ENCODE measurements around the gene FABP3.

Gene FABP3

DNA sequence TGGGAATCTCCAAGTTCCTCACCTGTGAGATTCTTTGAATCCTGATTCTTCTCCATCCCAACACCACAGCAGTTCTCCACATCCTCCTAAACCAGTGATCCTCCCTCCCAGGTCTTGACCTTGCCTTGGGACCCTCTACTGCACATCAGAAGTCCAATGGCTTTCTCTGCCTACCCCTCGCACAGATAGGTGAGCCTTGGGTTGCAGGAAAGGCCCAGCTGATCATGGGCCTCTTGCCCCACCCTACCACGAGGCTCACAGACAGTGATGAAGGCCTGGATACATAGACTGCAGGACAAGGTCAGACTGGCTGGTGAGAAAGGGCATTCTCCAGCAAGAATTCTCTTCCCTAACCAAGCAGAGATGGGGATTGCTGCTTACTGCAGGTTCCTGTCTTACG, 825 bp downstream of the FABP3 start:
- no peak for DNase-seq (ENCODE audit: low read depth in 2 of 2)

DNA sequence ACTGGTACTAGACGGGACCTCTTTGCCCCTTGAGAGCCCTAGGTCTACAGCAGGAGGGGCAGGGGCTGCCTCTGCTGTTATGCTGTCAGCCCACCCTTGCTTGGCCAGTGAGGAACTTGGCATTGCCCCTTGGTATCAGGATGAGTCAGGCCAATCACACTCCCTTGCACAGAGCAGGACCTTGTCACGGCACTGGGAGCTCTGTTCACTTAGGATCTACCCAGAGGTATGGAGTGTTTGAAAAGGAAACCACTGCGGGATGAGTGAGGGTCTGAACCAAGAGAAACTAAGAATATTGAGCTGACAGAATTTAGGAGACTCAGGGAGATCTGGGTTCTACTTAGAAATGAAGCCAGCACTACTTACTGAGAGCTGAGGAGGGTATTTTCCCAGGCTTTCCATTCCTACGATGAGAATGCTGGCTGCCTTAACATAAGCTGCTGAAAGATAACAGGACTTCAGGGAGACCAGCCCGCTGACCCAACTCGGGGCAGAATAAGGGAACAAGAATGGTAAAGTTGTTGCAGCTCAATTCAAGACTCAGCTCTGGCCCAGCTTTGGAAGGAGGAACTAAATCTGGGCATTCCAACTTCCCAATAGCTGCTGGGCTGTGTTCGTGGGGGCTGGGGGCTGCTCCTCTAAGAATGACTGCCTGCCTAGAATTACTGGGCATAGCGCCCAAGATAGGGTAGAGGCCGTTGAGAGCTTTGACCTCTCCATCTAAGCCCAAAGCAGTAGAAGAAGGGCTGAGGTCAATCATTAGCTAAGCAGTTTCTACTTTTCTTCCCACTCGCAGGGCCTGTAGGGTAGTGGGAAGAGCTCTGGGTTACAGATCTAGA, 1.5 kb downstream of the FABP3 start:
- no peak for DNase-seq (ENCODE audit: low read depth in 2 of 2)

DNA sequence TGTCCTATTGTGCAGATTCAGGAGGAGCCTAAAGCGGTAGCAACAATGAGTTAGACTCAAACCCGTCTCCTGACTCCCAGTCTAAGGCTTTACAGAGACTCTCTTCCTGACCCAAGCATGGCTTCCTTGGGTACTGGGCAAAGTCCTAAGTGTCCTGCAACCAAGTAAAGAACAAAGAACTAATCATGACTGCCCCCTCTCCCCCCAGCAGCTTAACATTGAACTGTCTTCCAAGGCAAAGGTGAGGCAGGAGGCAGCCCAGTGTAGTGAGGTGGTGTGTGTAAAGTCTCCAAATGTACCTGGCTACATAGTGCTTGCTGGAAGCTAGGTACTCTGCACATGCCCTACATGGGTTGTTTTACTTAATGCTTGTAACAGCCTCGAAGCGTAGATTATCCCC, 2.3 kb downstream of the FABP3 start:
- DNase-seq (ENCODE audit: low read depth in 2 of 2) = no peak

DNA sequence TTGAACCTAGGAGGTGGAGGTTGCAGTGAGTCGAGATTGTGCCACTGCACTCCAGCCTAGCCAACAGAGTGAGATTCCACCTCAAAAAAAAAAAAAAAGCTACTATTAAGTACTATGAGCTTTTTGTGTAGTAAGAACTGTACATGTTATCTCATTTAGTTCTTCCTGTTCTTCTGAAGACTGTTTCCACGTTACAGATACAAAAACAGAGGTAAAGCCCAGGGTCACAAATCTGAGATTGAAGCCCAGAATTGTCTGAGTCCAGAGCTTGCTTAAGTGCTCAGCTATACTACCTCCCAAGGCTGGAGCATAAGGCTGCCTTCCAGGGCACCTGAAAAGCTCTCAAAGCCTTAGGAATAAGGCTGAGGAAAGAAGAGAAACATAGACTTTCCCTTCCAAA, 2.9 kb downstream of the FABP3 start:
- DNase-seq (ENCODE audit: low read depth in 2 of 2) = no peak

DNA sequence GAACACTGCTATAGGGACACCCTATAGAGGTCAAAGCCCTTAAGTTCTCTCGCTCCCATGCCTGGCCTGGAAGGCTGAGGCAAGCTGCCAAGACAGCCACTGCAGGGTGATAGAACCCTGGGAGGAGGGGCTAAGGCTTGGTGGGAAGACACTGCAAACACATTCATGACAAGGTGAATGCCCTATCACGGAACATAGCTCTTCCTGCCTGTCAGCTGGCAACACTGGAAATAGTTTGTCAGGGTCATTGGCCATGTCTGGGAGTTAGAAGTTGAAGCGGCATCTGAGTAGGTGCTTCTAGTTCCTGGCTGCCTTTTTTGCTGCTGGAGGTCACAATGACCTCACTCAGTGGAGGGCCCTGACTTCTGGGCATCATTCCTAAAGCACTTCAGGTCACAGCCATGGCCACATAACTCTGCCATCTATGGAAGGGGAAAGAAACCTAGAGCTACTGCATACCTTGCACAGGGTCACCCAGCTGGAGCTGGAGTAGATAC, 4.2 kb downstream of the FABP3 start:
- DNase-seq (ENCODE audit: low read depth in 2 of 2) = no peak

DNA sequence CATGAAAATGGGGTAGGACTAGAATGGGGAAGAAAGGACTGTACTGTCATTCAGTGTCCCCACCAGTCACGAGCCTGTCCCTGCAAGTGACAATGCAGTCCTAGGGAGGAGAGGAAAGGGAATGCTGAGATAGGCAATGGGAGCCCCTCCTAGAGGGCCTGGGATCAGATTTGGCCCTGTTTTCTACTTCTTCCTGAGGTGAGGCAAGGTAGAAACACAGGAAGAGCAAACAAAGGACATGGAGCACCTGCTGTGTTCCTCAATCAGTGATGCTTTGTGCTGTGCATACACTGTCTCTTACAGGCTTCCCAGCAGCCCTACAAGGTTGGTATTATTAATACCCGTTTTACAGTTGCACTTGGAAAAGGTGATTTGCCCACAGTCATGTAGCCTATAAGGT, 6.1 kb downstream of the FABP3 start:
- no peak for DNase-seq (ENCODE audit: low read depth in 2 of 2)

DNA sequence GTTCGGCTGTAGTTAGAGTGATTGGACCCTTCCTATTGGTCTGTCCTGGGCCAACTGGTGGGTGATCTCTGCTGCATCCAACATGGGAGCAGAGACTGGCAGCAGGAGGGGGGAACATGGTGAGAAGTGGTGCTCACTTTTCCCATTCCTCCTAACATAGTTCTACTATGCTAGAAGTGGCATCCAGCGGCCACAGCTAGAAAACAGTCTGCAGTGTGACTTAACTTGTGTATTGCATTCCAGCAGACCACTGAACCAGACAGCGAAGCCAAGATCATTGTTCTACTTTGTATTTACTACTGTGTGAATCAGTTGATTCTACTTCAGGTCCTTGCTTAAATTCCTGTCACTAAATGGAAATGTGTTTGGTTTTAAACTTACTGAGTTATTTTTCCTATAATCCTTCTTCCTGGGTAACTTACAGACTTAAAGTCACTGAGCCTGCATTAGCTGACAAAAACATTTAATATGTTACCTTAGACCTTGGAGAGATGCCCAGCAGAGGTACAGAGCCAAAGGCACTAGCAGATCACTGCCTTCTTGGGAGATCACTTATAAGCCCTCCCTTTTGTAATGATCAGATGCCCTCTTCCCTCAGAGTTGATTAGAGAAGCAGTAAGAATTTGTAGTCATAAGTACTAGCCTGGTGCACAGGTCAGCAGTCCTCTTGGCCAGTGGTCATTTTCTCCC, 8.2 kb downstream of the FABP3 start:
- DNase-seq (ENCODE audit: low read depth in 2 of 2) = no peak

DNA sequence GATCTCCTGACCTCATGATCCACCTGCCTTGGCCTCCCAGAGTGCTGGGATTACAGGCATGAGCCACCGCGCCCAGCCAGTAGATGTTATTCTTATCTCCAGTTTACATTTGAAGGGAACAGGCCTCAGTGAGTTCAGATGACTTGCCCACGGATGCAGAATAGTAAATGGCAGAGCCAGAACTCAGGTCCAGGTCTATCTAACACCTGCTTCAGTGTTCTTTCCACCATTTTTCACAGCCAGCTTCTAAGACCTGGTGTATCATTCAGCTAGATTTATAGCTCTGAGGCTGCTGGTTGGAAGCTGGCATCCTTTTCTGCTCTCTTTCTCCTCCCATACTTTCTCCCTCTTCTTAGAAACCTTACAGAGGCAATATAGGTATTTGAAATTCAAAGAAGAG, 10.8 kb downstream of the FABP3 start:
- no peak for DNase-seq (ENCODE audit: low read depth in 2 of 2)

DNA sequence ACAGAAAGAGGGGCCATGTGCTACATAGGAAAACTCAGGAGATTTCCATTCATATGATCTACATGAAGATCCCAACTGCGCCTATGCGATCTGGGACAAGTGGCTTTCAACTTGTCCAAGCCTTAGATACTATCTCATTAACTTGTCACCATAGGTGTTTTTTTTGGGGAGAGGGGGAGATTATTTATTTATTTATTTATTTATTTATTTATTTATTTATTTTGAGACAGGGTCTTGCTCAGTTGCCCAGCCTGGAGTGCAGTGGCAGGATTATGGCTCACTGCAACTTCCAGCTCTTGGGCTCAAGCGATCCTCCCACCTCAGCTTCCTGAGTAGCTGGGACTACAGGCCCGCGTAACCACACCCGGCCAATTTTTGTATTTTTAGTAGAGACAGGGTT, 11.3 kb downstream of the FABP3 start:
- DNase-seq (ENCODE audit: low read depth in 2 of 2) = no peak

DNA sequence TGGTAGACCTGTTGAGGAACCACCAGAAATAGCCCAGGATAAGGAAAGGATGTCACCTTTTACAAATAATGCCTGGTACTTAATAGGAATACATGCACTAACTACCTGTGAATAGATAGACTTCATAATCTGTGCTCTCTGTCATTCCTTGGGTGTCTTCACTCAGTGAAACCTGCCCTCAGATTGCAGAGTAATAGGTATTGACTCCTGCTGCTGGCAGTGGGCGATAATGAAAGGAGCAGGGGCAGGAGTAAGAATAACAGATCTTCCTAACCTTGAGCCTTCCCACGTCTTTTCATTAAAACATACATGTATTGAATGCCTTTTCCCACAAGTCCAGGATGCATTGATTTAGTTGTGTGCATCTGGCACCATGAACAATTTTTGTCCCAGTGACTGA, 16.4 kb downstream of the FABP3 start:
- no peak for DNase-seq (ENCODE audit: low read depth in 2 of 2)

DNA sequence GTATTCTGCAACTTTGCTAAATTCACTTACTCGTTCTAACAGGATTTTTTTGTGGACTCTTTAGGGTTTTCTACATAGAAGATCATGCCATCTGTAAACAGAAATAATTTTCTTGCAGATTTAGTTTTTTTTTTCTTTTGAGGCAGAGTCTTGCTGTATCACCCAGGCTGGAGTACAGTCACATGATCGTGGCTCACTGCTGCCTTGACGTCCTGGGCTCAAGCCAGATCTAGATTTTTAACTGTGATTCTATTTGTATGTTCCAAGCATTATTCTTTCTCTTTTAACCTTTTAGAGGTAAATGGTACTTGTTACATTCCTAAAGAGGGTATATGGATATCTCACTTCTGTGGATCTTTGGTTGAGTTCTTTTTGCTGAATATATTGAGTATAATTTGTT, 18.6 kb downstream of the FABP3 start:
- no peak for DNase-seq (ENCODE audit: low read depth in 2 of 2)

DNA sequence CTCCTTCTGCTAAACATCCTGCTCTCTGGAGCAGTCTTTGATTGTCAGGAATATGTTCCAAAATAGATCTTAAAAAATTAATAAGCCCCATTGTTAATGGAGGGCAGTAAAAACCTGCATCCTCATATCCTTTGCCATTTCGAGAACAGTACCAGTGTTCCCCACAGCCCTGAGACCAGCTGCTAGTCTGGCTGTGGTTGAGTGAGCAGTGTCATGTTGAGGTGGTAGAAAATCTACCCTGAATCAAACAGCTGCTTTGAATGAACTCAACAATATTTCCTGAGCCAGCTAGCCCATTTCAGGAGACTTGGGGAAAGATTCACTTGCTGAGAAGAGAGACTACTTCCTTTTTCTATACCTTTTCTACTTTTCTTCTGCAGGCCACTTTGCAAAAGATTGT, 24.4 kb downstream of the FABP3 start:
- DNase-seq (ENCODE audit: low read depth in 2 of 2) = no peak

DNA sequence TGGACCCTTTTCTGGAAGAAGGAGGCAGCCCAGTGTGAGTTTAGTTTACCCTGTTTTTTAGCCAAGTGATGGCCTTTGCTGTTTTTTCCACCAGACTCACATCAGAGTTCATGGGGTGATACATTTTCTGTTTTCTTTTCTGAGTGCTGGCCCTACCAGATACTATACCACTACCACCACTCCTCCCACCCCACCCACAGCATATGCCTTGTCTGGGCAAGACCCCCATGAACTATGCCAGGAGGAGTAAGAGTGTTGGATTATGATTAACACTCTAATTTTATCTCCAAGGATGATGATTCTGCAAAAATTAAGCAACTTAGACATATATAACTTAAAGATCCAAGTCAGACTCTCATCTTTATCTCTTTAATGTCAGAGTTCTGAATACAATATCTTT, 26.1 kb downstream of the FABP3 start:
- no peak for DNase-seq (ENCODE audit: low read depth in 2 of 2)

DNA sequence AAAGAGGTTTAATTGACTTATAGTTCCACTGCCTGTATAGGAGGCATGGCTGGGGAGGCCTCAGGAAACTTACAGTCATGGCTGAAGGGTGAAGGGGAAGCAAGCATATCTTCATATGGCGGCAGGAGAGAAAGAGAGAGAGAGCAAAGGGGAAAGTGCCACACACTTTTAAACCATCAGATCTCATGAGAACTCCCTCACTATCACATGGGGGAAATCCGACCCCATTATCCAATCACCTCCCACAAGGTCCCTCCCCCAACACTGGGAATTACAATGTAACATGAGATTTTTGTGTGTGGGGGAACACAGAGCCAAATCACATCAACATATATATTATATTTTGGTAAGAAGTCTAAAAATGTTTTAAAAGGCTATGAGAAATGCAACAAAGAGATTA, 27.2 kb downstream of the FABP3 start:
- no peak for DNase-seq (ENCODE audit: low read depth in 2 of 2)

DNA sequence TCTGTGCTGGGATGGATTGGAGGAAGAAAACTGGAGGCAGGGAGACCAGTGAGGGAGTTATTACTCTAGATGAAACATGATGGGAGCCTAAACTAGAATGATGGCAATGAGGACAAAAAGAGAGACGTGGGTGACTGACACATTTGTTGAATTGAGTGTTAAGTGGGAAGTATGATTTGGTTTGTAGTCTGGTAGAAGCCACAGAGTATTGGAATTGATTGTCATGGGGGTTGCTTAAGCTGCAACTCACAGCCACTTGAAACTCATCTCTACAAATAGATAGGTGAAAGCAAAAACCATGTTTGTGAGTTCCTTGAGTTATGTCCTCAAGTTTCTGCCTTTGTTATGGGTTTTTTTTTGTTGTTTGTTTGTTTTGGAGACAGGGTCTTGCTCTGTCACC, 28.4 kb downstream of the FABP3 start:
- DNase-seq (ENCODE audit: low read depth in 2 of 2) = no peak

DNA sequence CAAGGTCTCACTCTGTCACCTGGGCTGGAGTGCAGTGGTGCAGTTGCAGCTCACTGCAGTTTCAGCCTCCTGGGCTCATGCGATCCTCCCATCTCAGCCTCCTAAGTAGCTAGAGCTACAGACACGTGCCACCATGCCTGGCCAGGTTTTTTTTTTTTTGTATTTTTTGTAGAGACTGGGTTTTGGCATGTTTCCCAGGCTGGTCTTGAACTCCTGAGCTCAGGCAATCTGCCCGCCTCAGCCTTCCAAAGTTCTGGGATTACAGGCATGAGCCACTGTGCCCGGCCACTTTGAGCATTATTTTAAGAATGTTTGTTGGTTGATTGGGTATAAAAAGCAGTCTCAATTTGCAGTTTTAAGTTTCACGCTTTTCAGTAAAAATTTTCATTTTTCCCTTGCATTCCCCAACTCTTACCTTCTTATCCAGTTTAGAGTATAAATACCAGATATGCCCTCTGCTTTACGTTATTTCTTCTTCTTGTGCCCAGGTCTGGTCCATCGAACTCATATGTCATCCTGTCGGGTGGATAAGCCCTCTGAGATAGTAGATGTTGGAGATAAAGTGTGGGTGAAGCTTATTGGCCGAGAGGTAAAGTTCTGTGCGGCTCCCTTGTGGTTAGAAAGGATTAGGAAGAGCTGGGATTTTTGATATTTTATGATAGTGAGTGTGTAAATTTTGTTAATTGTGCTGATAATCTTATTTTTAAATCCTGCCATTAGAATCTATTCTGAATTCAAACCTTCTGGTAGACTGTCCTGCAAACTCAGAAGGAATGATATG, 36.0 kb downstream of the FABP3 start:
- no peak for DNase-seq (ENCODE audit: low read depth in 2 of 2)

DNA sequence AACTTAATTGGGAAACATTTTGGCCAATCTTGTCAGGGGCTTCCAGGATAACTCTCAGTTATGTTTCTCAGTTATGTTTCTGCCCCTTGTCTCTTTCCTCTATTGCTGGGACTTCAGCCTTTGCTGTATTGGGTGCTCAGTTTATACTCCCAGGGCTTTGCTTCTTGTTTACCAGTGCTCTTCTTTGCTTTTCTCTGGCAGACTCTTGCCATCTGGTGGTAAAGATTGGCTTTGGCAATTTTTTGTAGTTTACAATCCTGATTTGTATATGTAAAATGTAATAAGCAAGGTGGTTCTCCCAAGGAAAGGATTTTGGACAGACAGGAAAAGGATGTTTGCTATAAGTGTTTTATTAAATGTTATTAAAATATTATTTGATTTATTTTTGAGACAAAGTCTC, 37.9 kb downstream of the FABP3 start:
- DNase-seq (ENCODE audit: low read depth in 2 of 2) = no peak

DNA sequence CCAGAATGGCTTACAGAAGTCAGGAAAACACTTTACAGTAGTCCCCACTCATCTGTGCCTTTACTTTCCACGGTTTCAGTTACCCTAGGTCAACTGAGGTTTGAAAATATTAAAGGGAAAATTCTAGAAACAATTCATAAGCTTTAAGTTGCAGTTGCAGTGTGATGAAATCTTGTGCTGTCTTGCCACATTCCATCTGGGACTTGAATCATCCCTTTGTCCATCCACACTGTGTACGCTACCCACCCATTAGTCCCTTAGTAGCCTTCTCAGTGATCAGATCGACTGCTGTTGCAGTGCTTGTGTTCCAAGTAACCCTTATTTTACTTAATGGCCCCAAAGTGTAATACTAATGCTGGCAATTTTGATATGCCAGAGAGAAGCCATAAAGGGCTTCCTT, 45.5 kb downstream of the FABP3 start:
- DNase-seq (ENCODE audit: low read depth in 2 of 2) = no peak

DNA sequence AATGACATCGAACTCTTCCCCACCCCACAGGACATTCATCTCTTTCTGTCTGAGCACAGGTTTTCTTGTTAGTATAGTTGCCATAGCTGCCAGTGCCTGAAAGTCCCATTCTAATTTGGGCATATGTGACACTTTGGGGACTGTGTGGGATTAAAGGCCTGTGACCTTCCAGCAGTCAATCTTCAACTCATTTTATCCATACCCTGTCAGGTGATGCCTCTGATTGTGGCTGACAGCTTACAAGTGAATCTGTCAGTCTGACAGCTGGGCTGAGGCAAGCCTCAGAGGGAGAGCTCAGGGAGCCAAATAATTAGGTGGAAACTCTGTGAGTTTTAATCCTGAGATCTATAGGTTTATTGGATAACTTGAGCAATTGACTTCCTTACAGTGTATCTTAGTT, 46.4 kb downstream of the FABP3 start:
- no peak for DNase-seq (ENCODE audit: low read depth in 2 of 2)

DNA sequence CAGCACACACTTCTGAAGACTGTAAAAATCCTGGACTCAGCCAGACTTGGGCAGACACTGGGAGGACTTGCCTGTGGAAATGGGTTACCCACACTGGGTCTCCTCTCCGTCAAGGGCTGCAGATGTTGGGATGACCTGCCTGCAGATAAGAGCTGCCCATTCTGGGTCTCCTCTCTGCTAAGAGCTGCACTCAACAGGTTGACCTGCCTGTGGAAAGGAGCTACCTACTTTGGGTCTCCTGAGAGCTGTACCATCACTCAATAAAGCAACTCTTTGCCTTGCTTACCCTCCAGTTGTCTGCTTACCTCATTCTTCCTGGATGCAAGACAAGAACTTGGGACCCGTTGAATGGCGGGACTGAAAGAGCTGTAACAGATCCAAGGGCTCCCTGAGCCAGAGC, 47.9 kb downstream of the FABP3 start:
- DNase-seq (ENCODE audit: low read depth in 2 of 2) = no peak

DNA sequence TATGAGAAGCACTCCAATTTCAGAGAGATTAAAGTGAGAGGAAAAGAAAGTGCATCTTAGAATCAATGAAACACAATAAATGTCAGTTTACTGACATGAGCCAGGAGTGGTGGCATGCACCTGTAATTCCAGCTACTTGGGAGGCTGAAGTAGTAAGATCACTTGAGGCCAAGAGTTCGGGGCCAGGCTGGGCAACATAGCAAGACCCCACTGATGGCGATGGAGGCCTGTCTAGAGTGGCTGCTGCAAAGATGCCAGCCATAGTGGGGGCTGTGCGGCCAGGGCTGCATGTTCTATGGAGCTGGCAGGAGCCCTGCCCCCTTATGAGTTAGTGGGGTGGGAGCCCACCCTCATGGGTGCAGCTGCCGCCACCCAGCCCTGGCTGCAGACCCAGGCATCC, 48.8 kb downstream of the FABP3 start:
- DNase-seq (ENCODE audit: low read depth in 2 of 2) = no peak

DNA sequence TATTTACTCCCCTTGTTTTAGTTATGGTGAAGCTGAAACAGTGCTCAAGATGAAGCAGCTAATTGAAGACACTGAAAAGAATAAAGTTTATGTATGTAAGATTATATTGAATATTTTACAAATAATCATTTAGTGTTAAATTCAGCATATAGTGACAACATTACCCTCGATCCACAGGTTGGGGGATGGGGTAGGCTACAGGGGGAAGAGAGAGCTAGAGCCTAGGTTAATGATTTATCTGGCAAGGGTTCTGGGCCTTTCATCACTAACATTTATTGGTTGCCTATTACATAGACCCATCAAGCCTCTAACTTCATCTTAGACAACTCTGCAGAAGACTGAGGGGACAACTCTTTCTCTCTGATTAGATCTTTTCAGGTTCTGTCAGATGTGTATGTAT, 54.7 kb downstream of the FABP3 start:
- DNase-seq (ENCODE audit: low read depth in 2 of 2) = no peak

DNA sequence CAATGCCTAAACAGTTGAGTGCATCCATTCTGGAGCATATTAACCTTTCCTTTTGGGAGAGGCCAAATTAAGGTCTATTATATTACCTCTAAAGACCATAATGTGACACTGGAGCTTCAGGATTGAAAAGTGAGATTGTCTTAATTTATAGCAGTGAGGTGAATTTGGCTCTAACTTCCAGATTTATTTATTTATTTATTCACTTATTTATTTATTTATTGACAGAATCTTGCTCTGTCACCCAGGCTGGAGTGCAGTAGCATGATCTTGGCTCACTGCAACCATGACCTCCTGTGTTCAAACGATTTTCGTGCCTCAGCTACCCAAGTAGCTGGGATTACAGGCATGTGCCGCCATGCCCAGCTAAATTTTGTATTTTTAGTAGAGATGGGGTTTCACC, 57.0 kb downstream of the FABP3 start:
- DNase-seq (ENCODE audit: low read depth in 2 of 2) = no peak
